SK-N-SH (cell line): ENCODE data around the gene WDHD1.

Experiments
- EZH2phosphoT487 ChIP-seq: fragments of 200-600 bp; sonication (generic); IDR thresholded peaks from 2 replicates; pipeline ENCODE4 v1.6.1; 2017; ENCODE audit warnings: low read depth, mixed run types, mild to moderate bottlenecking, antibody characterized with exemption, moderate library complexity, borderline replicate concordance
- JUND ChIP-seq: IDR thresholded peaks from 2 replicates; pipeline ENCODE4 v1.4.0; 2012
- TAF1 ChIP-seq: IDR thresholded peaks from 2 replicates; pipeline ENCODE4 v1.6.1; 2012; ENCODE audit warnings: low read depth, mild to moderate bottlenecking, low read length, moderate library complexity, borderline replicate concordance
- TF ChIP-seq, protein P1 (sequence below): IDR thresholded peaks from 2 replicates; pipeline ENCODE4 v1.4.0; 2012; ENCODE audit warnings: low read depth, borderline replicate concordance

DNA sequence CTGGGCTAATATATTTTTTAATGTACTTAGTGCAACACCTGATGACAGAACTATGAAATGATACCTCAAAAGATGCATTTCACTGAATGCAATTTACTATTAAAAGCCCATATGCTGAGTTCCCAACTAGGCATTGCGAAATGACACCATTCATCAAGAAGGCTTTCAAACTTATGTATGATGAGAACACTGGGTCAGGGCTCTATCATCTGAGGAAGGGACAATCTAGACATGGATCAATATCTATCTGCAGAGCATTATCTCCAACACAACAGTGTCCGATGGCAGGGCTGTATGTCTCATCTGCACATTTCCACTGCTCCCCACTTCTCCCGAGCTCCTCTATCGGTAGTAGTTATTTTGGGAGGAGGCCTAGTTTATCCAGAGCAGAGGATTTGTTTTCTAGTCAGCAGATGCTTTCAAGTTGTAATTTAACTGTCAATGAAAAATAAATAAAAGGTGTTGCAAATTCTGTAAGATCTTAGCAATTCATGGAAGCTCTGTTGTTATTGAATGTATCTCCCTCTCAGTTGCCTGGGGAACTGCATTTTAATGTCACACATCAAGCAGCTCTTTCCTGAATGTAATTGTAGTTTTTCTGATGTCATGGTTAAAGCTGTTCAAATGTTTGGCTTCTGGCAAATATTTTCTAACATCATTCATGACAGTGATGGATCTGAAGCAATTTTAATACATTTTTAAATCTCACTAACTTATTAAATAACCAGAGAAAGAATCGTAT is 116.9 kb downstream of the WDHD1 start:
- TF ChIP-seq JUND: no peak
- TF ChIP-seq EZH2phosphoT487: no peak
- TF ChIP-seq, protein P1, sequence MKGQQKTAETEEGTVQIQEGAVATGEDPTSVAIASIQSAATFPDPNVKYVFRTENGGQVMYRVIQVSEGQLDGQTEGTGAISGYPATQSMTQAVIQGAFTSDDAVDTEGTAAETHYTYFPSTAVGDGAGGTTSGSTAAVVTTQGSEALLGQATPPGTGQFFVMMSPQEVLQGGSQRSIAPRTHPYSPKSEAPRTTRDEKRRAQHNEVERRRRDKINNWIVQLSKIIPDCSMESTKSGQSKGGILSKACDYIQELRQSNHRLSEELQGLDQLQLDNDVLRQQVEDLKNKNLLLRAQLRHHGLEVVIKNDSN: no peak
- TF ChIP-seq TAF1: no peak
